ENCODE results near the gene DQX1.

DQX1 gene

GRCh38 chr2:74510272-74510671 is 15.8 kb downstream of the DQX1 start:
- H3K36me3 ChIP-seq (ENCODE audit: control insufficient read depth in 2 of 2, insufficient read depth in 1 of 2, low read length in 2 of 2): peaks cover 4 to 8% of the 10 kb centered on the region in 2 experiments; a peak in 1 of 3 replicates
- no peak overlapping the region for H3K27ac ChIP-seq (ENCODE audit: extremely low read depth, low read depth, low read length)
- no peaks in the 10 kb centered on the region for H3K9me3 ChIP-seq (ENCODE audit: control insufficient read depth, insufficient read depth, low read depth, low read length)
- CTCF ChIA-PET: interaction anchor here (0.8 to 1.2 kb wide), 5 partner anchors 19 to 175 kb away, joined by 3 to 4 read pairs (median 3); partner anchors contain the start of genes AUP1 and HTRA2
- H3K4me1 ChIP-seq (ENCODE audit: control insufficient read depth, insufficient read depth, low read length): peaks cover 4% of the 10 kb centered on the region; the same call in 1 of the 2 replicates
- no peak overlapping the region for H3K4me3 ChIP-seq (ENCODE audit: low read depth, low read length)
- POLR2A ChIA-PET: interaction anchor here (0.8 to 2.3 kb wide), 4 partner anchors 9 to 52 kb away, joined by 3 to 13 read pairs (median 5); partner anchors contain the start of genes AUP1, CCDC142, HTRA2 and TTC31
- no peak for TF ChIP-seq ZNF707 (tag by site-specific recombination; IDR thresholded peaks at IDR 0.05)

GRCh38 chr2:74507926-74508520 is 18.0 kb downstream of the DQX1 start:
- H3K4me3 ChIP-seq (ENCODE audit: low read depth, low read length): peak overlapping the region; percentile 100
- H3K4me1 ChIP-seq (ENCODE audit: control insufficient read depth, insufficient read depth, low read length): peaks cover 4% of the 10 kb centered on the region; the same call in 1 of the 2 replicates
- TF ChIP-seq SCRT2 (tag by site-specific recombination; IDR thresholded peaks at IDR 0.05) (no peak), ZBTB17 (tag by site-specific recombination; IDR thresholded peaks at IDR 0.05) (peak; percentile 85), CTCF (tag by site-specific recombination; IDR thresholded peaks at IDR 0.05) (no peak), ZBTB26 (tag by site-specific recombination; optimal IDR thresholded peaks at IDR 0.05) (no peak), HIC1 (tag by site-specific recombination; IDR thresholded peaks at IDR 0.05) (peak; percentile 40), SP3 (tag by site-specific recombination; IDR thresholded peaks at IDR 0.05) (no peak), WT1 (tag by site-specific recombination; IDR thresholded peaks at IDR 0.05) (0 out of 2 replicates have a peak, but pooled peaks have one; percentile 31), ZBTB11 (tag by site-specific recombination; conservative IDR thresholded peaks at IDR 0.05; ENCODE audit: low read depth) (0 out of 2 replicates have a peak, but pooled peaks have one; percentile 32), BCL11B (tag by site-specific recombination; IDR thresholded peaks at IDR 0.05; ENCODE audit: low read depth) (no peak), ZNF24 (tag by site-specific recombination; IDR thresholded peaks at IDR 0.05) (0 out of 2 replicates have a peak, but pooled peaks have one; percentile 23), ZNF18 (tag by site-specific recombination; IDR thresholded peaks at IDR 0.05) (no peak), ZNF692 (tag by site-specific recombination; IDR thresholded peaks at IDR 0.05) (0 out of 2 replicates have a peak, but pooled peaks have one; percentile 10), ZNF423 (tag by site-specific recombination; IDR thresholded peaks at IDR 0.05) (no peak), ZXDB (tag by site-specific recombination; IDR thresholded peaks at IDR 0.05) (0 out of 2 replicates have a peak, but pooled peaks have one; percentile 10), IKZF3 (tag by site-specific recombination; IDR thresholded peaks at IDR 0.05) (no peak), PATZ1 (tag by site-specific recombination; IDR thresholded peaks at IDR 0.05) (peak; percentile 78), ZNF792 (tag by site-specific recombination; IDR thresholded peaks at IDR 0.05) (no peak)

More at GRCh38 chr2:74507926-74508520, 18.0 kb downstream of the DQX1 start:
- H3K36me3 ChIP-seq (ENCODE audit: control insufficient read depth in 2 of 2, insufficient read depth in 1 of 2, low read length in 2 of 2): peaks cover 4 to 20% of the 10 kb centered on the region in 2 experiments; a peak in 2 of 3 replicates
- ChIA-PET POLR2A (interaction anchor here (1.7 to 3.3 kb wide), 6 partner anchors 13 to 50 kb away, joined by 4 to 18 read pairs (median 8); partner anchors contain the start of genes AUP1, DQX1, HTRA2 and WBP1), CTCF (interaction anchor here (0.9 kb wide), 1 partner anchor 72 kb away, joined by 4 read pairs; no protein-coding TSS in a partner anchor)
- no peaks in the 10 kb centered on the region for H3K9me3 ChIP-seq (ENCODE audit: control insufficient read depth, insufficient read depth, low read depth, low read length)
- peak overlapping the region; percentile 96 for H3K27ac ChIP-seq (ENCODE audit: extremely low read depth, low read depth, low read length)
